ENCODE measurements around the gene PSKH1.

PSKH1 gene

DNA sequence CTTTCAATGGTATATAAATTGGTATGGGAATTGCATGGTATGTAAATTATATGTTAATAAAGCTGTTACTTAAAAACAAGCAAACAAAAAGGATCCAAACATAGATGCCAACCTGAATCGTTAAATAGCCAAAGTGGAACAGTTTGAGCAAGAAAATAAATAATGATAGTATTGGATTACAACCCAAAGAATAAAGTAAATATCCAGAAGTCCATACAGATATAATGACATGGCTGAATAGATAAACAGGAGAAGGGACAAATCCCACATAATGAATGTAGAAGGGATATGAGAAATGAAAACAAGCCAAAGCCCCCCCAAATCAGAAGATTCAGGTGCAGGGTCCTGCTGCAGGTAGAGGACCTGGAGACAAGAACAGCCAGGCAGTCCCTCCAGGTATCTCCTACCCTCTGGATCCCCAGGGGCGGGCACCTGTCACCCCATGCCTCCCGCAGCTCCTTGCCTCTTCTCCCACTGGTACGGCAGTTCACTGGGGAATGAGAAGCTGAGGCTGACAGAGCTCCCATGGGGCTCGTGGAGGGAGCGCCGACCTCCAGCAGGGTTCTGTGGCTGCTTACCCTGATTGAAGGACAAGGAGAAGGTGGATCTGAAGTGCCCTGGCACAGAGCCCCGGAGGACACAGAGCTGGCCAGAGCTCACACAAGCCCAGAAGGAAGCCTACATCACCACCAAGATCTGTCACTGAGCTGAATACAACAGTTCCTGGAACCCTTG is 60.8 kb downstream of the PSKH1 start:
- H3K27me3 ChIP-seq (ENCODE audit: control insufficient read depth, insufficient read depth, low read length), result no peaks in the 10 kb centered on the region
- no peaks in the 10 kb centered on the region for H3K9me3 ChIP-seq (ENCODE audit: control insufficient read depth, insufficient read depth, low read length)
- peaks cover 72% of the 10 kb centered on the region for H3K36me3 ChIP-seq (ENCODE audit: control insufficient read depth, insufficient read depth, low read length)
- H3K4me1 ChIP-seq (ENCODE audit: control insufficient read depth, insufficient read depth, low read length), result no peaks in the 10 kb centered on the region
- no peak overlapping the region for H3K4me3 ChIP-seq (ENCODE audit: low read depth, low read length)
- no peak overlapping the region for H3K27ac ChIP-seq (ENCODE audit: low read depth, low read length)
- H3K9ac ChIP-seq (ENCODE audit: low read depth, low read length), result no peak overlapping the region

DNA sequence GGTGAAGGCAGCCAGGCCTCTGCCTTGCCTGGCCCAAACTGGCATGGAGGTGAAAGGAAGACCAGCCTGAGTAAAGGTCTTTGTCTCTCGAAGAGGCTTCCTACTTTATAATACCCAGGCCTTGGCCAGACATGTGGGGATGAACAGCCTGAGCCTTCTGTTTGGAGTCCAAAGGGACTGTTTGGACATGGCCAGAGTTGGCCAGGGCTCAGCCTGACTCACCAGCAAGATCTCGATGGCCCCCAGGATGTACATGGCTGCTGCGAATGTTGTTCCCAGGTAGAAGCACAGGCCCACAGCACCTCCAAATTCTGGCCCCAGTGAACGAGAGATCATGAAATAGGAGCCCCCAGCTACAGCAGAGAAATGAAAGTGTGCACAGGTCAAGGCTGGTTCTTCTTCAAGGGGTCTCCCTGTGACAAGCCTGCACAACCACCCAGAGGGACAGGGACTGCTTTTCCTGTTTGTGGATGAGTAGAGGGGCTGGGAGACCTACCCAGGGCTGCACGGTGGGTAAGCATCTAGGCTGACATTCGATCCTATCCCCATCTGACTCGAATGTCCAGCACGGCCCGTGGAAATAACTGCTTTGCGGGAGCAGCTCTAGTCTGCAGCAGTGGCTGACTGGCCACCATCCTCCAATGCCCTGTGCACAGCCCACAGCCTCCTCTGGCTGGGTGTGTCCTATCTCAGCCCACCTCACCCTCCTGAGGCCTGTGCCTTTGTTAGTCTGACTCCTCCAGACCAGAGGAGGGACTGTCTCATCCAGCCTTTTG is 61.6 kb downstream of the PSKH1 start:
- Histone ChIP-seq H3K4me1 (ENCODE audit: control insufficient read depth, insufficient read depth, low read length) (no peaks in the 10 kb centered on the region), H3K36me3 (ENCODE audit: control insufficient read depth, insufficient read depth, low read length) (peaks cover 73% of the 10 kb centered on the region), H3K27ac (ENCODE audit: low read depth, low read length) (no peak overlapping the region), H3K9me3 (ENCODE audit: control insufficient read depth, insufficient read depth, low read length) (no peaks in the 10 kb centered on the region), H3K27me3 (ENCODE audit: control insufficient read depth, insufficient read depth, low read length) (no peaks in the 10 kb centered on the region), H3K4me3 (ENCODE audit: low read depth, low read length) (no peak overlapping the region), H3K9ac (ENCODE audit: low read depth, low read length) (no peak overlapping the region)

DNA sequence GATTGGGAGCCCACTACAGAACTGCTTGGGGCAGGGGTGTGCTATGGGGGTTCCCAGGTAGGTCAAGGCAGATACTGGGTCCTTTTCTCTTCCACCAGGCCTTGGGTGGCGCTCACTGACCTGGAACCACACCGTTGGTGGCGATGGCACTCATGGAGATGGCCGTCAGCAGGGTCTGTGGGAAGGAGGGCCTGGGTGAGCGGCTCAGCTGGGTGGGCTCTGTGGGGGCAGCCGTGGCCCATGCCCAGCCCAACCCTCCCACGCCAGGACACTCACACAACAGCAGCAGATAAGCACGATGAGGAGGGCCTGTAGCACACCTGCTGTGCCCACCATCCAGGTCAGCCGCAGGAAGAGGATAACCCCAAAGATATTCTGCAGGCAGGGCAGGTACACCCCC is 64.6 kb downstream of the PSKH1 start:
- no peak overlapping the region for H3K27ac ChIP-seq (ENCODE audit: low read depth, low read length)
- H3K36me3 ChIP-seq (ENCODE audit: control insufficient read depth, insufficient read depth, low read length), result peaks cover 75% of the 10 kb centered on the region
- no peaks in the 10 kb centered on the region for H3K27me3 ChIP-seq (ENCODE audit: control insufficient read depth, insufficient read depth, low read length)
- no peaks in the 10 kb centered on the region for H3K9me3 ChIP-seq (ENCODE audit: control insufficient read depth, insufficient read depth, low read length)
- no peak overlapping the region for H3K9ac ChIP-seq (ENCODE audit: low read depth, low read length)
- H3K4me3 ChIP-seq (ENCODE audit: low read depth, low read length), result no peak overlapping the region
- H3K4me1 ChIP-seq (ENCODE audit: control insufficient read depth, insufficient read depth, low read length), result no peaks in the 10 kb centered on the region

DNA sequence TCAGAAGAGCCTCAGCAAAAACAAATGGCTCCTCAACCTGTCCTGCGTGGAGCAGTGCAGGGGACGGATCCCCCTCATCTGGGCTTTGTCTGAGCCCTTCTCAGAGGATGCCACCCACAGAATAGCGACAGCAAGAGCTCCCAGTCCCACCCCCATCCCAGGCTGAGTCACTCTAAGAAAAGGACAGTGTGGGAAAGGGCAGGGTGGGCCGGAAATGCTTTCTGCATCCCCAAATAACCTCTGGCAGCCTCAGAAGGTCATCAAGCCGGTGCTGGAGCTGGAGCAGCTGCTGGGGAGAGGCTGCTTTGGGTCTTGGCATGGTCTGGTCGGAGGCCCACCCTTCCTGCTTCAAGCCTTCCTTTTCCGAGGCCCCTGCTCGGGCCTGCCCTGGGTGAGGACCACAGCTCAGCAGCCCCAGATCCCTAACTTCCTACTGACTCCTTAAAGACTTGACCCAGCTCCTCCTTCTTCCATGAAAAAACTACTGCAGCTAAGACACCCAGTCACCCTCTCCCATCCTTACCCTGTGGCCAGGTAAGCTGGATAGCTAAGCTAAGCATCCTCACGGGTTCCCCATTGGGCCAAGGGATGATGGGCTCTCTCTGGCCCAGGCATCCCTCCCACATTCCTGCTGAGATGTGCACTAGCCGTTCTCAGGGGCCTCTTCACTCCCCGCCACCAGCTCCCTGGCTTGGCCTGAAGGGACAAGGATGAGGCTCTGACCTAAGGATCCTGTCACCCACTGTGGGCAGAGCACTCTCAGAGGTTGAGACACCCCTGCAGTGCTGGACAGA is 66.7 kb downstream of the PSKH1 start:
- Histone ChIP-seq H3K4me3 (ENCODE audit: low read depth, low read length) (no peak overlapping the region), H3K27me3 (ENCODE audit: control insufficient read depth, insufficient read depth, low read length) (no peaks in the 10 kb centered on the region), H3K9ac (ENCODE audit: low read depth, low read length) (no peak overlapping the region), H3K4me1 (ENCODE audit: control insufficient read depth, insufficient read depth, low read length) (no peaks in the 10 kb centered on the region; the same call in 1 of the 2 replicates), H3K27ac (ENCODE audit: low read depth, low read length) (no peak overlapping the region), H3K9me3 (ENCODE audit: control insufficient read depth, insufficient read depth, low read length) (no peaks in the 10 kb centered on the region), H3K36me3 (ENCODE audit: control insufficient read depth, insufficient read depth, low read length) (peaks cover 69% of the 10 kb centered on the region)

DNA sequence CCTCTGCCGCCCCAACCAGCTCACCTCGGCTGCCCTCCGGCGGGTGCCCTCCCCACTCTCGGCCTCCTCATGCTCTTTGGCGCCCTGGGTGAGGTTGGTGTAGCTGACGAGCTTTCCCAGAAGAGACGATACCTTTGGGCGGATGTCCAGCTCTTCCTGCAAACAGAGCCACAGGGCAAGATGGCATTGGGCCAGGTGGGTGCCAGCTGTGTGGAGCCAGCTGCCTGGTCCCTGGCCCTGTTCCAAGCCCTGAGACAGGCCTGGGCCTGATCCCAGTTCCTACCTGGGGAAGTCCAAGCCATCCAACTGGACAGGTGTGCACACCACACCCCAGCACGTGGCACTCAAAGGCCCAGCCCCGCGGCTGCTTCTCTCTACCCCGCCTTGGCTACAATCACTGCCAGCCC is 68.5 kb downstream of the PSKH1 start:
- H3K27ac ChIP-seq (ENCODE audit: low read depth, low read length), result no peak overlapping the region
- no peak overlapping the region for H3K4me3 ChIP-seq (ENCODE audit: low read depth, low read length)
- peaks cover 64% of the 10 kb centered on the region for H3K36me3 ChIP-seq (ENCODE audit: control insufficient read depth, insufficient read depth, low read length)
- no peaks in the 10 kb centered on the region for H3K9me3 ChIP-seq (ENCODE audit: control insufficient read depth, insufficient read depth, low read length)
- H3K27me3 ChIP-seq (ENCODE audit: control insufficient read depth, insufficient read depth, low read length), result no peaks in the 10 kb centered on the region
- no peak overlapping the region for H3K9ac ChIP-seq (ENCODE audit: low read depth, low read length)
- H3K4me1 ChIP-seq (ENCODE audit: control insufficient read depth, insufficient read depth, low read length), result peaks cover 2% of the 10 kb centered on the region

DNA sequence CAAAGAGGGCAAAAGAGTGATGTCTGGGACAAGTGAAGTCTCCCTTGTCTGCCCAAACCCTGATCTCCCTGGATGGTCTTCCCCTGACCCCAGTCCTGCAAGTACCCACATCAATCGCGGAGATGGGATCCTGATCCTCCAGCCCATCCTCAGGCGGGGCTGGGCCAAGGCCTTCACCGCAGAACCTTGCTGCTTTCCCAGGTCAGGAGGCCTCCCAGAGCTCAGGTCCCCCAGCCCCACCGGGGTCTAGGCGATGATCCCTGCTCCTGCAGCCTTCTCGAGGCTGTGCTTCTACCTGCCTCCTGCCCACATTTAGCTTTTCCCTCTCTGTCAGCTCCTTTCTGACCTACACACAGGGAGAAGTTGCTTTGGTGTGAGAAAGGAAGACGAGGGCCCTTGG is 69.1 kb downstream of the PSKH1 start:
- Histone ChIP-seq H3K4me1 (ENCODE audit: control insufficient read depth, insufficient read depth, low read length) (peaks cover 8% of the 10 kb centered on the region), H3K27me3 (ENCODE audit: control insufficient read depth, insufficient read depth, low read length) (no peaks in the 10 kb centered on the region), H3K36me3 (ENCODE audit: control insufficient read depth, insufficient read depth, low read length) (peaks cover 62% of the 10 kb centered on the region), H3K4me3 (ENCODE audit: low read depth, low read length) (no peak overlapping the region), H3K27ac (ENCODE audit: low read depth, low read length) (no peak overlapping the region), H3K9me3 (ENCODE audit: control insufficient read depth, insufficient read depth, low read length) (no peaks in the 10 kb centered on the region), H3K9ac (ENCODE audit: low read depth, low read length) (no peak overlapping the region)

DNA sequence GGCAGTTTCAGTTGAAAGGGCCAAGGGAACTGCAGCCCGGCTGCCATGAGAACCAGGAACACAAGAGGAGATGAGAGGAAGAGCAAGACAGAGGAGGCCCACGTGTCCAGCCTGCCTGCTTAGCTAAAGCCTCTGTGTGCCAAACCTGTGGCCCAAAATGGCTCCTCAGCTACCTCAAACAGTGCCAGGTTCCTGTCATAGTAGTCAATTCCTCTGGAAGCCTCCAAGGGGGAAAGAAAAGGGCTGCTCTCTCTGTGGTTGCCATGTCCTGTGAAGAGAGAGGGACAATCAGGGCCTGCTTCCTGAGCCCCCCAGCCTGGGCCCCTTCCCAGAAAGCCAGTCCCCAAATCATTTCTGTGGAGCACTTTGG is 70.2 kb downstream of the PSKH1 start:
- Histone ChIP-seq H3K4me3 (ENCODE audit: low read depth, low read length) (no peak overlapping the region; the same call in 1 of the 2 replicates), H3K27me3 (ENCODE audit: control insufficient read depth, insufficient read depth, low read length) (no peaks in the 10 kb centered on the region), H3K27ac (ENCODE audit: low read depth, low read length) (no peak overlapping the region), H3K4me1 (ENCODE audit: control insufficient read depth, insufficient read depth, low read length) (peaks cover 13% of the 10 kb centered on the region), H3K36me3 (ENCODE audit: control insufficient read depth, insufficient read depth, low read length) (peaks cover 52% of the 10 kb centered on the region), H3K9me3 (ENCODE audit: control insufficient read depth, insufficient read depth, low read length) (no peaks in the 10 kb centered on the region), H3K9ac (ENCODE audit: low read depth, low read length) (no peak overlapping the region; the same call in 1 of the 2 replicates)

DNA sequence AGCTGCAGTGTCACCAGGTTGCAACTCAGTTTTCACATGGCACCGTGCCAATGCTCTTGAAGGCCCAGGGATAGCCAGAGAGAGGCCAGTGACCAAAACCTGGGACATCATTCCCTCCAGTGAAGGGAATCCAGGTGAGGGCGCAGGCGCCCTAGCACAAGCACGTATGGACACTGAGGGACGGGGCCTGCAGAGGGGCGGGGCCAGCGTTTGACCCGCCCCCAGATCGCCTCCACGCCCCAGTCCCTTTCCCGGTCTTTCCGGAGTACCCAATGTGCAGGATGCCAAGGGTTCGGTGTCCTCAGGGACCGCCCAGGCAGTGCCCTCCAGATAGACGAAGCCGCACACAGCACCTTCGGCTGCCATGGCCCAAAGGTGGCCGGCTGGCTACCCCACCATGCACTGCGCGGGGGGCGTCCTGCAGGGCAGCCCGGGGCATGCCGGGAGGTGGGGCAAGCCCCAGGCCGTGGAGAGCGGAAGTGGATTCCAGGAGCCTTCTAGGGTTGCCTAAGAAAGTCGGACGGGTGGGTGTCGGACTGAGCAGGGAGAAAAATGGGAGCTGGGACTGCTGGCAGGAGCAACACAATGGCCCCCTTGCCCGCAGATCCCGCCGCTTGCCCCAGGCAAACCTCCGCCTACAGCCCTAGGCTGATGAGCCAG is 70.7 kb downstream of the PSKH1 start:
- Histone ChIP-seq H3K36me3 (ENCODE audit: control insufficient read depth, insufficient read depth, low read length) (peaks cover 47% of the 10 kb centered on the region), H3K27me3 (ENCODE audit: control insufficient read depth, insufficient read depth, low read length) (no peaks in the 10 kb centered on the region), H3K27ac (ENCODE audit: low read depth, low read length) (no peak overlapping the region), H3K4me1 (ENCODE audit: control insufficient read depth, insufficient read depth, low read length) (peaks cover 14% of the 10 kb centered on the region), H3K9me3 (ENCODE audit: control insufficient read depth, insufficient read depth, low read length) (no peaks in the 10 kb centered on the region), H3K9ac (ENCODE audit: low read depth, low read length) (no peak overlapping the region; the same call in 1 of the 2 replicates), H3K4me3 (ENCODE audit: low read depth, low read length) (peak overlapping the region; percentile 44; the same call in 1 of the 2 replicates)

DNA sequence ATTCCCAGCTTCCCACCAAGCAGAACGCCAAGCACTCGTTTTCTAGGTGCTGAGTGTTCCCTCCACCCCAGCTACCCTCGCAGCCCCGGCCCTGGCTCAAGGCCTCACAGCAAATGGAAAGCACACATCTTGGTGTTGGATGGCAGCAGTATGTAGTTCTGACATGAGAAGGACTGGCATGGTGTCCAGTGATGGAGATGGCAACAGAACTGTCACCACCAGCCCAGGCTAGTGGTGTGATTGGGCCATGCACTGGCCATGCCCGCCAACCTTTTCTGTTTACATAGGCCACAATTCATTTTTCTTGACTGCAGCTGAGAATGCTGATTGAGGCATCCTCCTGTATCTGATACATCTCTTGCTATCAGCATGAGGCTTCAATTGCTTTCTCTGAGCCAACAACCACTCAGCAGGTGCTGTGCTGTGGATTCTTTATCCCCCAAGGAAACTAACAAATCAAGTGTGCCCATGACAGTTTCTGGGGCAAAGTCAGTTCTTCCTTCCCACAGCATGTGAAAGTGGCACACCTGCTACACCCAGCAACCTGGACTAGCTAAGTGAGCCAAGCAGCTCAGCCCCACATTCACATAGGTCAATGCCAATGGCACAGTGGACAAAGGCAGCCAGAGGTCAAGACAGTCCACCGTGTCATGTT is 71.5 kb downstream of the PSKH1 start:
- H3K4me1 ChIP-seq (ENCODE audit: control insufficient read depth, insufficient read depth, low read length), result peaks cover 19% of the 10 kb centered on the region
- no peak overlapping the region for H3K9ac ChIP-seq (ENCODE audit: low read depth, low read length)
- H3K4me3 ChIP-seq (ENCODE audit: low read depth, low read length), result no peak overlapping the region
- no peaks in the 10 kb centered on the region for H3K9me3 ChIP-seq (ENCODE audit: control insufficient read depth, insufficient read depth, low read length)
- H3K27me3 ChIP-seq (ENCODE audit: control insufficient read depth, insufficient read depth, low read length), result no peaks in the 10 kb centered on the region
- no peak overlapping the region for H3K27ac ChIP-seq (ENCODE audit: low read depth, low read length)
- H3K36me3 ChIP-seq (ENCODE audit: control insufficient read depth, insufficient read depth, low read length), result peaks cover 40% of the 10 kb centered on the region

Measured in HUES48 (cell line).